AG04450 (cell line): ENCODE data around the gene BMP5. TPM values are rescaled to one million over a fixed set of nuclear protein-coding genes. Genes with fewer than 3 reads are reported as not detected.

Experiments
- CTCF ChIA-PET: fragments of 300-600, 350-600 bp; formaldehyde crosslinking; extraction: SDS; loops from one replicate; lab custom pipeline; 2022; ENCODE audit warnings: antibody characterized with exemption, inconsistent platforms; lab: Charles Lee
- POLR2A ChIA-PET: fragments of 350-600 bp; formaldehyde crosslinking; extraction: SDS; loops from one replicate; lab custom pipeline; 2021; ENCODE audit warnings: antibody characterized with exemption, inconsistent platforms; lab: Yijun Ruan, JAX
- DNase-seq: peaks from one replicate; pipeline ENCODE4 v3.0.0-alpha.2; 2011; ENCODE audit warnings: low read depth, low spot score
- H3K27ac ChIP-seq: one replicate; pipeline ENCODE4 v1.5.1; 2012; ENCODE audit warnings: low read depth, low read length, control low read depth
- H3K27me3 ChIP-seq: one replicate; pipeline ENCODE4 v1.6.0; 2012; ENCODE audit warnings: low read length; ENCODE audit not compliant: control insufficient read depth, insufficient read depth
- H3K4me3 ChIP-seq: 2 replicates; pipeline ENCODE4 v1.5.1; 2011; ENCODE audit warnings: mild to moderate bottlenecking, low read depth, low read length, control low read depth
- H3K9me3 ChIP-seq: 2 replicates; pipeline ENCODE4 v1.5.1; 2012; ENCODE audit warnings: low read length; ENCODE audit not compliant: control insufficient read depth, insufficient read depth
- polyA plus RNA-seq: library from polyadenylated mRNA; depleted of rRNA; stranded (reverse); fragments of >200 nt; gene quantifications from 2 replicates; pipeline ENCODE4 v1.2.3, GENCODE V29; 2011
- TF ChIP-seq, protein P1 (sequence below): IDR thresholded peaks from 2 replicates; pipeline ENCODE4 v1.5.1; 2011; ENCODE audit warnings: low read depth, low read length, control low read depth, inconsistent platforms

BMP5 gene
- polyA plus RNA-seq, 1 experiment = 0.63 TPM

GRCh38 chr6:55874316-55874715, 1.1 kb downstream of the BMP5 start:
- Histone ChIP-seq H3K27me3 (no peaks in the 10 kb centered on the region), H3K27ac (no peak overlapping the region), H3K9me3 (no peaks in the 10 kb centered on the region), H3K4me3 (no peak overlapping the region)
- ChIA-PET CTCF (interaction anchor here (1.1 to 2.2 kb wide), 3 partner anchors 10 to 257 kb away, joined by 3 to 8 read pairs (median 4); no protein-coding TSS in a partner anchor), POLR2A (no interaction called here)
- TF ChIP-seq, protein P1, sequence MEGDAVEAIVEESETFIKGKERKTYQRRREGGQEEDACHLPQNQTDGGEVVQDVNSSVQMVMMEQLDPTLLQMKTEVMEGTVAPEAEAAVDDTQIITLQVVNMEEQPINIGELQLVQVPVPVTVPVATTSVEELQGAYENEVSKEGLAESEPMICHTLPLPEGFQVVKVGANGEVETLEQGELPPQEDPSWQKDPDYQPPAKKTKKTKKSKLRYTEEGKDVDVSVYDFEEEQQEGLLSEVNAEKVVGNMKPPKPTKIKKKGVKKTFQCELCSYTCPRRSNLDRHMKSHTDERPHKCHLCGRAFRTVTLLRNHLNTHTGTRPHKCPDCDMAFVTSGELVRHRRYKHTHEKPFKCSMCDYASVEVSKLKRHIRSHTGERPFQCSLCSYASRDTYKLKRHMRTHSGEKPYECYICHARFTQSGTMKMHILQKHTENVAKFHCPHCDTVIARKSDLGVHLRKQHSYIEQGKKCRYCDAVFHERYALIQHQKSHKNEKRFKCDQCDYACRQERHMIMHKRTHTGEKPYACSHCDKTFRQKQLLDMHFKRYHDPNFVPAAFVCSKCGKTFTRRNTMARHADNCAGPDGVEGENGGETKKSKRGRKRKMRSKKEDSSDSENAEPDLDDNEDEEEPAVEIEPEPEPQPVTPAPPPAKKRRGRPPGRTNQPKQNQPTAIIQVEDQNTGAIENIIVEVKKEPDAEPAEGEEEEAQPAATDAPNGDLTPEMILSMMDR = no peak
- DNase-seq = no peak

DNA sequence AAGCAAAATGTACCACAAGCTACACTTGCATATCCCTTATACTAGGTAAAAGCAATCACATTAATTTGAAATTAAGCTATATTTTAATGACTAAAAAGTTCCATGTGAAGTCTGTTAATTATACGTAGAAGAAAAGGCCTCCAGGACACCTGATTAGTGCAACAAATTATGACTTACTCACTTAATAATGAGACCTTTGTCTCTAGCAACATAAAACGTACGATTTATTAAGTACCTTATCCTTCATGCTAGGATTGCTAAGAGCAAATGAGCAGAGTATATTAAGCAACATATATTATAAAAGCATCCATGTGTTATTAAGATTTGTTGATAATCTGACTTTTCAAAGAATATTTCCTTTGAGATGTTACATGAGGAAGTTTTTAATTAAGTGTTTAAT, 2.5 kb downstream of the BMP5 start:
- Histone ChIP-seq H3K27me3 (no peaks in the 10 kb centered on the region), H3K27ac (no peak overlapping the region), H3K9me3 (no peaks in the 10 kb centered on the region), H3K4me3 (no peak overlapping the region)
- DNase-seq = no peak
- CTCF ChIA-PET = interaction anchor here (1.6 to 1.7 kb wide), 2 partner anchors 13 to 596 kb away, joined by 4 to 6 read pairs; no protein-coding TSS in a partner anchor
- POLR2A ChIA-PET = no interaction called here
- TF ChIP-seq, protein P1 = no peak

DNA sequence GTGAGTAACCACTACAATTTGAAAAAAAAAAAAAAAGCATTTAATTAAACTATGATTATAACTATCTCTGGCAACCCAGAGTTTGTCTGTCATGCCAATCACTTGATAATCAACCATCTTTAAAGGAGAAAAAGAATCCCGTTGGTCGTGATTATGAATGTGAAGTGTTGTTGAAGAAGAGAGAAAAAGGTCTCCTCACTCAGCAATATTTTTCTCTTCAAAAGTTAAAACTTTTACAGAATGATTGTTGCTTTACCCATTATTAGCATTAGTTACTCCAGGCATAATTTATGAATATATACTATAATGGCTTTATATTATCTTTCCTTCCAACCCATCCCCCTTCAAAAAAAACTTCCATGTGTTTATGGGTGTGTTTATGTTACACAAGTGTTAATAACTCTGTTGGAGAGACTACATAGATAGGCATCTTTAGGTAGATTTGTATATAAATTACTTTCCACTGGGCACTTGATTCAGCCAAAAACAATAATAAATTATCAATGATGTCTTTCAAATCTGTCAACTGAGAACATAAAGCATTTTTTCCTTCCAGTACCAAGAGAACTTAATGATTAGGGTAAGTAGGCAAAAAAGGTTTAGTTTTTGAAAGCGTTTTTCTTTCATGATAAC, 5.1 kb downstream of the BMP5 start:
- ChIA-PET POLR2A (no interaction called here), CTCF (interaction anchor here (0.6 kb wide), 1 partner anchor 31 kb away, joined by 4 read pairs; no protein-coding TSS in a partner anchor)
- Histone ChIP-seq H3K27me3 (no peaks in the 10 kb centered on the region), H3K9me3 (no peaks in the 10 kb centered on the region), H3K4me3 (no peak overlapping the region), H3K27ac (no peak overlapping the region)
- TF ChIP-seq, protein P1 = no peak
- no peak for DNase-seq

GRCh38 chr6:55869674-55870073, 5.7 kb downstream of the BMP5 start:
- Histone ChIP-seq H3K9me3 (no peaks in the 10 kb centered on the region), H3K4me3 (no peak overlapping the region), H3K27ac (no peak overlapping the region), H3K27me3 (no peaks in the 10 kb centered on the region)
- CTCF ChIA-PET = interaction anchor here (0.6 kb wide), 1 partner anchor 32 kb away, joined by 4 read pairs; no protein-coding TSS in a partner anchor
- POLR2A ChIA-PET = no interaction called here
- DNase-seq = no peak
- TF ChIP-seq, protein P1 = no peak

GRCh38 chr6:55868771-55869479, 6.5 kb downstream of the BMP5 start:
- Histone ChIP-seq H3K4me3 (no peak overlapping the region), H3K9me3 (no peaks in the 10 kb centered on the region), H3K27me3 (no peaks in the 10 kb centered on the region), H3K27ac (no peak overlapping the region)
- POLR2A ChIA-PET = no interaction called here
- TF ChIP-seq, protein P1 = no peak
- CTCF ChIA-PET = no interaction called here
- no peak for DNase-seq
